NCI-H2081 (cell line): ENCODE measurements around the gene NOL8.

ENCODE experiments used
- DNase-seq, 2 experiments: peaks; one replicate each; lab custom pipeline; 2025; lab: John Stamatoyannopoulos, UW

Gene NOL8

GRCh38 chr9:92312887-92313623 is 12.1 kb downstream of the NOL8 start:
- DNase-seq: no peak

- no peak for DNase-seq
Measured at GRCh38 chr9:92310562-92310961, 14.6 kb downstream of the NOL8 start.

- DNase-seq: peak in 1 of 2 experiments; percentile 20
Measured at GRCh38 chr9:92308893-92309292, 16.3 kb downstream of the NOL8 start.

GRCh38 chr9:92300936-92301335 is 24.2 kb downstream of the NOL8 start:
- no peak for DNase-seq

- no peak for DNase-seq
Measured at GRCh38 chr9:92299116-92299515, 26.0 kb downstream of the NOL8 start.

GRCh38 chr9:92298036-92298435 is 27.1 kb downstream of the NOL8 start:
- DNase-seq: no peak

GRCh38 chr9:92297611-92298010 is 27.5 kb downstream of the NOL8 start:
- no peak for DNase-seq

- no peak for DNase-seq
Measured at GRCh38 chr9:92295827-92296258, 29.3 kb downstream of the NOL8 start.

GRCh38 chr9:92295240-92295790 is 29.8 kb downstream of the NOL8 start:
- DNase-seq: no peak

- no peak for DNase-seq
Measured at GRCh38 chr9:92294297-92294676, 30.9 kb downstream of the NOL8 start.

- DNase-seq: peak; percentile 96 to 98
Measured at GRCh38 chr9:92293452-92294296, 31.5 kb downstream of the NOL8 start, which contains the start of gene IARS1. IARS1 (minus strand) TSS chr9:92293697; CDS start chr9:92289419, 4,278 bp downstream.

- no peak for DNase-seq
Measured at GRCh38 chr9:92293075-92293354, 32.1 kb downstream of the NOL8 start.

GRCh38 chr9:92292338-92293074 is 32.6 kb downstream of the NOL8 start:
- DNase-seq: no peak

GRCh38 chr9:92291577-92291976 is 33.6 kb downstream of the NOL8 start:
- no peak for DNase-seq

GRCh38 chr9:92290785-92291429 is 34.2 kb downstream of the NOL8 start:
- no peak for DNase-seq

- no peak for DNase-seq
Measured at GRCh38 chr9:92289708-92290390, 35.3 kb downstream of the NOL8 start.

- no peak for DNase-seq
Measured at GRCh38 chr9:92279302-92279701, 45.8 kb downstream of the NOL8 start.

GRCh38 chr9:92278110-92278509 is 47.0 kb downstream of the NOL8 start:
- no peak for DNase-seq

- no peak for DNase-seq
Measured at GRCh38 chr9:92276331-92277032, 48.7 kb downstream of the NOL8 start.

GRCh38 chr9:92275541-92275940 is 49.6 kb downstream of the NOL8 start:
- DNase-seq: no peak

GRCh38 chr9:92270511-92270910 is 54.6 kb downstream of the NOL8 start:
- DNase-seq: no peak
